Measurements from ENCODE around the gene CCT8. TPM values are rescaled to one million over a fixed set of nuclear protein-coding genes. Genes with fewer than 3 reads are reported as not detected.

Gene CCT8
- total and polyA plus RNA-seq, 9 of the 15 experiments (the other 6 are each of a cell fraction or from before 2014, with no cell fraction given): 451 to 1,153 (median 677) TPM

DNA sequence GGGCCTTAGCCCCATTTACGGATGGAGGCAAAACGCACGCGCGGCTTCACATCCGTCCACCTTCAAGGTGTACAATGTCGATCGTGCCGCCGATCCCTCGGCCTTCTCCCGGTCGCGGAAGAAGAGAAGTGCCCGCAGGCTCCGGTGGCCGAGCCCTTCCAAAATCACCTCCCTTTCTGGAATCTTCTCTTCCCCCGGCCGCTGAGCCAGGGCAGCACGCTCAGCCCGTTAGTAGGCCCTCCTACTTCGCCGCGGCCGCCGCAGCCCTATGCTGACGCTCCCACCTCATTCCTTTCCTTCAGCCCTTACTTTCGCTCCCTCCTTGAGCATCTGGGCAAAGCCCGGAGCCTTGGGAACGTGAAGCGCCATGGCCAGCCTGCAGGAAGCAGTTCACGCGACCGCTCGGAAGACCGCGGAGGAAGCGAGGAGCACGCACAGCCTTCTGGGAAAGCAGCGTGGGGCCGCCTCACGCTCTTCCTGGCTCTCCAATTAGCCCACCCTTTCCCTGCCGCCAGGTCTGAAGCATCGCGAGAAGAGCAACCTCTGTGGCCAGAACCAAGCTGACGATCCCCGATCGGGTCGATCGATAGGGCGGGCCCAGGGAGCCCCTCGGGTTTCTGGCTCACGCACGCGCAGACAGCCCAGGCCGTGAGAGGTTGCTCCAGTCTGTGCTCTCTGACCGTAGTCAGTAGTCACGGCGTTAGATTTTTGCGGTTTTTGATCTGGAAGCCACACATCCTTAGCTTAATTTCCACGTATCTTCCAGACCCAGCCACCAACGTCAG lies at the start of gene CCT8 (continued):
- TF ChIP-seq SNIP1 (IDR thresholded peaks at IDR 0.05; ENCODE audit: low read depth) (no peak), MXI1 (IDR thresholded peaks at IDR 0.05; ENCODE audit: low read depth, low read length) (peak; percentile 83; the same call in 1 of the 2 replicates), MAFK (IDR thresholded peaks at IDR 0.05; ENCODE audit: low read length) (no peak), ZZZ3 (IDR thresholded peaks at IDR 0.05) (peak; percentile 69), GABPB2 (CRISPR knock-in tag; conservative IDR thresholded peaks at IDR 0.05) (no peak), ZNF384 (IDR thresholded peaks at IDR 0.05; ENCODE audit: low read depth, low read length) (0 out of 2 replicates have a peak, but pooled peaks have one; percentile 54), HDGF (IDR thresholded peaks at IDR 0.05) (no peak), TCF3 (CRISPR knock-in tag; IDR thresholded peaks at IDR 0.05) (no peak; the same call in none of the 2 replicates), MED1 (CRISPR knock-in tag; IDR thresholded peaks at IDR 0.05; ENCODE audit: borderline replicate concordance) (no peak)
- TF ChIP-seq, protein P1, sequence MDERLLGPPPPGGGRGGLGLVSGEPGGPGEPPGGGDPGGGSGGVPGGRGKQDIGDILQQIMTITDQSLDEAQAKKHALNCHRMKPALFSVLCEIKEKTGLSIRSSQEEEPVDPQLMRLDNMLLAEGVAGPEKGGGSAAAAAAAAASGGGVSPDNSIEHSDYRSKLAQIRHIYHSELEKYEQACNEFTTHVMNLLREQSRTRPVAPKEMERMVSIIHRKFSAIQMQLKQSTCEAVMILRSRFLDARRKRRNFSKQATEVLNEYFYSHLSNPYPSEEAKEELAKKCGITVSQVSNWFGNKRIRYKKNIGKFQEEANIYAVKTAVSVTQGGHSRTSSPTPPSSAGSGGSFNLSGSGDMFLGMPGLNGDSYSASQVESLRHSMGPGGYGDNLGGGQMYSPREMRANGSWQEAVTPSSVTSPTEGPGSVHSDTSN (CRISPR knock-in tag; IDR thresholded peaks at IDR 0.05; ENCODE audit: low read depth): no peak
- TF ChIP-seq, protein P1 (tag; conservative IDR thresholded peaks at IDR 0.05; ENCODE audit: low read depth): no peak
- TF ChIP-seq, protein P2, sequence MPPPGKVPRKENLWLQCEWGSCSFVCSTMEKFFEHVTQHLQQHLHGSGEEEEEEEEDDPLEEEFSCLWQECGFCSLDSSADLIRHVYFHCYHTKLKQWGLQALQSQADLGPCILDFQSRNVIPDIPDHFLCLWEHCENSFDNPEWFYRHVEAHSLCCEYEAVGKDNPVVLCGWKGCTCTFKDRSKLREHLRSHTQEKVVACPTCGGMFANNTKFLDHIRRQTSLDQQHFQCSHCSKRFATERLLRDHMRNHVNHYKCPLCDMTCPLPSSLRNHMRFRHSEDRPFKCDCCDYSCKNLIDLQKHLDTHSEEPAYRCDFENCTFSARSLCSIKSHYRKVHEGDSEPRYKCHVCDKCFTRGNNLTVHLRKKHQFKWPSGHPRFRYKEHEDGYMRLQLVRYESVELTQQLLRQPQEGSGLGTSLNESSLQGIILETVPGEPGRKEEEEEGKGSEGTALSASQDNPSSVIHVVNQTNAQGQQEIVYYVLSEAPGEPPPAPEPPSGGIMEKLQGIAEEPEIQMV (tag; conservative IDR thresholded peaks at IDR 0.05; ENCODE audit: low read depth): no peak
- TF ChIP-seq, protein P3, sequence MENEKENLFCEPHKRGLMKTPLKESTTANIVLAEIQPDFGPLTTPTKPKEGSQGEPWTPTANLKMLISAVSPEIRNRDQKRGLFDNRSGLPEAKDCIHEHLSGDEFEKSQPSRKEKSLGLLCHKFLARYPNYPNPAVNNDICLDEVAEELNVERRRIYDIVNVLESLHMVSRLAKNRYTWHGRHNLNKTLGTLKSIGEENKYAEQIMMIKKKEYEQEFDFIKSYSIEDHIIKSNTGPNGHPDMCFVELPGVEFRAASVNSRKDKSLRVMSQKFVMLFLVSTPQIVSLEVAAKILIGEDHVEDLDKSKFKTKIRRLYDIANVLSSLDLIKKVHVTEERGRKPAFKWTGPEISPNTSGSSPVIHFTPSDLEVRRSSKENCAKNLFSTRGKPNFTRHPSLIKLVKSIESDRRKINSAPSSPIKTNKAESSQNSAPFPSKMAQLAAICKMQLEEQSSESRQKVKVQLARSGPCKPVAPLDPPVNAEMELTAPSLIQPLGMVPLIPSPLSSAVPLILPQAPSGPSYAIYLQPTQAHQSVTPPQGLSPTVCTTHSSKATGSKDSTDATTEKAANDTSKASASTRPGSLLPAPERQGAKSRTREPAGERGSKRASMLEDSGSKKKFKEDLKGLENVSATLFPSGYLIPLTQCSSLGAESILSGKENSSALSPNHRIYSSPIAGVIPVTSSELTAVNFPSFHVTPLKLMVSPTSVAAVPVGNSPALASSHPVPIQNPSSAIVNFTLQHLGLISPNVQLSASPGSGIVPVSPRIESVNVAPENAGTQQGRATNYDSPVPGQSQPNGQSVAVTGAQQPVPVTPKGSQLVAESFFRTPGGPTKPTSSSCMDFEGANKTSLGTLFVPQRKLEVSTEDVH (IDR thresholded peaks at IDR 0.05; ENCODE audit: low read depth, partially characterized antibody): no peak
- TF ChIP-seq, protein P4, sequence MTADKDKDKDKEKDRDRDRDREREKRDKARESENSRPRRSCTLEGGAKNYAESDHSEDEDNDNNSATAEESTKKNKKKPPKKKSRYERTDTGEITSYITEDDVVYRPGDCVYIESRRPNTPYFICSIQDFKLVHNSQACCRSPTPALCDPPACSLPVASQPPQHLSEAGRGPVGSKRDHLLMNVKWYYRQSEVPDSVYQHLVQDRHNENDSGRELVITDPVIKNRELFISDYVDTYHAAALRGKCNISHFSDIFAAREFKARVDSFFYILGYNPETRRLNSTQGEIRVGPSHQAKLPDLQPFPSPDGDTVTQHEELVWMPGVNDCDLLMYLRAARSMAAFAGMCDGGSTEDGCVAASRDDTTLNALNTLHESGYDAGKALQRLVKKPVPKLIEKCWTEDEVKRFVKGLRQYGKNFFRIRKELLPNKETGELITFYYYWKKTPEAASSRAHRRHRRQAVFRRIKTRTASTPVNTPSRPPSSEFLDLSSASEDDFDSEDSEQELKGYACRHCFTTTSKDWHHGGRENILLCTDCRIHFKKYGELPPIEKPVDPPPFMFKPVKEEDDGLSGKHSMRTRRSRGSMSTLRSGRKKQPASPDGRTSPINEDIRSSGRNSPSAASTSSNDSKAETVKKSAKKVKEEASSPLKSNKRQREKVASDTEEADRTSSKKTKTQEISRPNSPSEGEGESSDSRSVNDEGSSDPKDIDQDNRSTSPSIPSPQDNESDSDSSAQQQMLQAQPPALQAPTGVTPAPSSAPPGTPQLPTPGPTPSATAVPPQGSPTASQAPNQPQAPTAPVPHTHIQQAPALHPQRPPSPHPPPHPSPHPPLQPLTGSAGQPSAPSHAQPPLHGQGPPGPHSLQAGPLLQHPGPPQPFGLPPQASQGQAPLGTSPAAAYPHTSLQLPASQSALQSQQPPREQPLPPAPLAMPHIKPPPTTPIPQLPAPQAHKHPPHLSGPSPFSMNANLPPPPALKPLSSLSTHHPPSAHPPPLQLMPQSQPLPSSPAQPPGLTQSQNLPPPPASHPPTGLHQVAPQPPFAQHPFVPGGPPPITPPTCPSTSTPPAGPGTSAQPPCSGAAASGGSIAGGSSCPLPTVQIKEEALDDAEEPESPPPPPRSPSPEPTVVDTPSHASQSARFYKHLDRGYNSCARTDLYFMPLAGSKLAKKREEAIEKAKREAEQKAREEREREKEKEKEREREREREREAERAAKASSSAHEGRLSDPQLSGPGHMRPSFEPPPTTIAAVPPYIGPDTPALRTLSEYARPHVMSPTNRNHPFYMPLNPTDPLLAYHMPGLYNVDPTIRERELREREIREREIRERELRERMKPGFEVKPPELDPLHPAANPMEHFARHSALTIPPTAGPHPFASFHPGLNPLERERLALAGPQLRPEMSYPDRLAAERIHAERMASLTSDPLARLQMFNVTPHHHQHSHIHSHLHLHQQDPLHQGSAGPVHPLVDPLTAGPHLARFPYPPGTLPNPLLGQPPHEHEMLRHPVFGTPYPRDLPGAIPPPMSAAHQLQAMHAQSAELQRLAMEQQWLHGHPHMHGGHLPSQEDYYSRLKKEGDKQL (CRISPR knock-in tag; IDR thresholded peaks at IDR 0.05; ENCODE audit: borderline replicate concordance): no peak

All from K562 (cell line).